Subcutaneous abdominal adipose tissue (tissue), 5 donors: ENCODE results near the gene PHYH.
"Not testable (repeated sequence)": the region's sequence is repeated elsewhere in the genome, so short reads cannot be mapped to it uniquely, and the experiment has no call there.

Source experiments
- H3K27ac ChIP-seq: one replicate; pipeline ENCODE4 v1.7.0; 2013; ENCODE audit warnings: low read depth, mild to moderate bottlenecking, inconsistent platforms, low read length, moderate library complexity
- H3K27me3 ChIP-seq, 5 donors: one replicate each; pipeline ENCODE4 v1.7.0; 2013; ENCODE audit warnings: low read length in 5 of 5, inconsistent platforms in 1 of 5; ENCODE audit not compliant: control insufficient read depth in 5 of 5, insufficient read depth in 4 of 5
- H3K36me3 ChIP-seq, 5 donors: one replicate each; pipeline ENCODE4 v1.7.0; 2013; ENCODE audit warnings: low read length in 5 of 5; ENCODE audit not compliant: control insufficient read depth in 5 of 5, insufficient read depth in 5 of 5
- H3K4me1 ChIP-seq, 5 donors: one replicate each; pipeline ENCODE4 v1.7.0; 2013; ENCODE audit warnings: low read length in 5 of 5, mild to moderate bottlenecking in 3 of 5, moderate library complexity in 1 of 5; ENCODE audit not compliant: control insufficient read depth in 5 of 5, insufficient read depth in 5 of 5
- H3K4me3 ChIP-seq, 5 donors: one replicate each; pipeline ENCODE4 v1.7.0; 2013; ENCODE audit warnings: low read length in 5 of 5, low read depth in 1 of 5
- H3K9ac ChIP-seq, 5 donors: one replicate each; pipeline ENCODE4 v1.7.0; 2013; ENCODE audit warnings: low read length in 5 of 5, mild to moderate bottlenecking in 4 of 5, moderate library complexity in 3 of 5
- H3K9me3 ChIP-seq, 5 donors: one replicate each; pipeline ENCODE4 v1.7.0; 2013; ENCODE audit warnings: low read length in 5 of 5; ENCODE audit not compliant: control insufficient read depth in 5 of 5
- donor health status: healthy.
- donor health status: healthy.
- donor health status: healthy.
- donor health status: healthy.
- donor health status: healthy.

Gene PHYH

DNA sequence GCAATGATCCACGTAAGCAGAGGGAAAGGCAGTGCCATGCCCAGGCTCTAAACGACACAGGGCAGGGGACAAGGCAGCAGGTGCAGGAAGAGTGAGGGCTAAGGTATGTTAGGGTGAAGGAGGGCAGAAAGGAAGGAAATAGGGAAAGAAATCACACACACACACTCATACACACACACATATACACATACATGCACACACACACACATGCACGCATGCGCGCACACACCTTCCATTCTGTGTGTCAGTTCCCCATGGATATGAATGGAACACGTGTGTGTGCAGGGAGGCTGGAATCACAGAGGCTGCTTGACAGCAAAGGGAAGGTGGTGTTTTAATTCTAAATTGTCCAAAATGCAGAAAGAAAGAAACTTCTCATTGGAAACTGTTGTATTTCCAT is 6.2 kb upstream of the PHYH start:
- Histone ChIP-seq H3K9me3 (no peaks in the 10 kb centered on the region), H3K27me3 (peaks cover 0 to 3% (median 0%) of the 10 kb centered on the region in 5 donors), H3K9ac (no peak overlapping the region), H3K4me1 (peaks cover 0 to 14% (median 6%) of the 10 kb centered on the region in 5 donors), H3K36me3 (peaks cover 0 to 2% (median 0%) of the 10 kb centered on the region in 5 donors), H3K27ac (no peak overlapping the region), H3K4me3 (no peak overlapping the region)

DNA sequence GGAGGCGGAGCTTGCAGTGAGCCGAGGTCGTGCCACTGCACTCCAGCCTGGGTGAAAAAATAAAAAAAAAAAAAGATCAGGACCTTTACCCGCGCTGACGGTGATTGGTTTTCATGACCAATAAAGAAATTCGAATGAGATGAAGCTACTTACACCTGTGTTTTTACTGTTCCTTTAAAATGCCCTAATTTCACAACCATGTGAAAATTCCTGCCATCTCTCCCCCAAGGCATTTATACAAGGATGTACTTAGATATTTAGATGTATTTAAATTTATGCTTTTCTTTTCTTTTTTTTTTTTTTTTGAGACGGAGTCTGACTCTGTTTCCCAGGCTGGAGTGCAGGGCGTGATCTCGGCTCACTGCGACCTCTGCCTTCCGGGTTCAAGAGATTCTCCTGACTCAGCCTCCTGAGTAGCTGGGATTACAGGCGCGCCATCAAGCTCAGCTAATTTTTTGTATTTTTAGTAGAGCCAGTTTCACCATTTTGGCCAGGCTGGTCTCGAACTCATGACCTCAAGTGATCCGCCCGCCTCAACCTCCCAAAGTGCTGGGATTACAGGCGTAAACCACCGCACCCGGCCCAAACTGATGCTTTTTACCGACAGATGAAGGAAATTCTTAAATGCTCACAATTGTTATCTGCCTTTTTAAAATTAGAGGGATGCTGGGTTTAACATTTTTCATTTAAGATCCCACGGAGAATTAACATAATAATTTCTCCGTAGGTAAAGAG is 3.1 kb upstream of the PHYH start:
- Histone ChIP-seq H3K27ac (peak overlapping the region; percentile 96), H3K27me3 (no peaks in the 10 kb centered on the region), H3K36me3 (peaks cover 0 to 2% (median 0%) of the 10 kb centered on the region in 5 donors), H3K9ac (no peak overlapping the region), H3K4me1 (peaks cover 0 to 31% (median 15%) of the 10 kb centered on the region in 5 donors), H3K9me3 (no peaks in the 10 kb centered on the region), H3K4me3 (peak overlapping the region in 4 of 5 donors; percentile 69 to 78 (median 74))

DNA sequence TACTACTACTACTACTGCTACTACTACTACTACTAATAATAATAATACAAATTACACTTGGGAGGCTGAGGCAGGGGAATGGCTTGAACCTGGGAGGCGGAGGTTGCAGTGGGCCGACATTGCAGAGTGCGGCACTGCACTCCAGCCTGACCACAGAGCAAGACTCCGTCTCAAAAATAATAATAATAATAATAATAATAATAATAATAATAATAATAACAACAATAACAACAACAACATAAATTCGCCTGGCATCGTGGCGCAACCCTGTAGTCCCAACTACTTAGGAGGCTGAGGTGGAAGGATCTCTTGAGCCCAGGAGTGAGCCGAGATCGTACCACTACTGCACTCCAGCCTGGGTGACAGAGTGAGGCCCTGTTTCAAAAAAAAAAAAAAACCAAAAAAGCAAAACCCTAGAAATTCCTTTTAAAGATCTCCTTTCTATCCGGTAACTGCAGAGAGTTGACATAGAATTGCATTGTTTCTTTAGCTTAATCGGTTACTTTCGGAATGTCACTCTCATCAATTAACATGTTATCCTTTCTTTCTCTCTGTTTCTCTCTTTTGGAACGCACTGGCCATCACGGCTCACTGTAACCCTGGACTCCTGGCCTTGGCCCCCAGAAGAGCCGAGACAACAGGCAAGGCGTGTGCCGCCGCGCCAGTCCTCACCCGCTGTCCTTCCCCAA is 972 bp downstream of the PHYH start:
- H3K9ac ChIP-seq = peak overlapping the region; percentile 84 to 97 (median 89)
- H3K27me3 ChIP-seq = no peaks in the 10 kb centered on the region
- no peaks in the 10 kb centered on the region for H3K9me3 ChIP-seq
- peak overlapping the region; percentile 68 to 82 (median 78) for H3K4me3 ChIP-seq
- peaks cover 0 to 31% (median 15%) of the 10 kb centered on the region in 5 donors for H3K4me1 ChIP-seq
- H3K36me3 ChIP-seq = peaks cover 6 to 17% (median 15%) of the 10 kb centered on the region in 5 donors
- H3K27ac ChIP-seq = peak overlapping the region; percentile 99

DNA sequence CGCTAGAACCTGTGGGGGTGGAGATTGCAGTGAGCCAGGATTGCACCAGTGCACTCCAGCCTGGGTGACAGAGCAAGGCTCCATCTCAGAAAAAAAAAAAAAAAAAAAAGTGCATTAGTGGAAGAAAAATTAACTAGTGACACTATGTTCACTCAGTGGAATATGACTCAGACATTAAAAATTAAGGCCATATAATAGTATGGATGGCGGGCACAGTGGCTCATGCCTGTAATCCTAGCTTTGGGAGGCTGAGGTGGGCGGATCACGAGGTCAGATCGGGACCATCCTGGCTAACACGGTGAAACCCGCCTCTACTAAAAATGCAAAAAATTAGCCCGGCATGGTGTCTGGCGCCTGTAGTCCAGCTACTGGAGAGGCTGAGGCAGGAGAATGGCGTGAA is 3.4 kb downstream of the PHYH start:
- Histone ChIP-seq H3K4me3 (no peak overlapping the region), H3K4me1 (peaks cover 0 to 21% (median 12%) of the 10 kb centered on the region in 5 donors), H3K27ac (no peak overlapping the region), H3K9me3 (no peaks in the 10 kb centered on the region), H3K9ac (no peak overlapping the region), H3K36me3 (peaks cover 12 to 36% (median 32%) of the 10 kb centered on the region in 5 donors), H3K27me3 (no peaks in the 10 kb centered on the region)

DNA sequence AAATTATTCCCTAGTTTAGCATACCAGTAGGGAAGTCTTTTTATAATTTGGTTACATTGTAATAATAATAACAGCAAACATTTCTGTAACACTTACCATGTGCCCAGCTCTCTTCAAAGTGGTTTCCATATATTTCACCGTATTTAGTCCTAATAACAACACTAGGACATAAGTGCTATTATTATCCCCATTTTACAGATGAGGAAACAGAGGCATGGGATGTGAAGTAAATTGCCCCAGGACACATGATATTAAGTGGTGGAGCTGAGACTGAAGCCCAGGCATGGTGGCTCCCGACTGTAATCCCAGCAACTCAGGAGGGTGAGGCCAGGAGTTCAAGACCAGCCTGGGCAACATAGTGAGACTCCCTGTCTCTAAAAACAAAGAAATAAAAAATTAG is 5.1 kb downstream of the PHYH start:
- Histone ChIP-seq H3K9me3 (no peaks in the 10 kb centered on the region), H3K27me3 (no peaks in the 10 kb centered on the region), H3K9ac (no peak overlapping the region), H3K4me3 (no peak overlapping the region), H3K27ac (no peak overlapping the region), H3K36me3 (peaks cover 16 to 50% (median 42%) of the 10 kb centered on the region in 5 donors), H3K4me1 (peaks cover 0 to 10% (median 5%) of the 10 kb centered on the region in 5 donors)

DNA sequence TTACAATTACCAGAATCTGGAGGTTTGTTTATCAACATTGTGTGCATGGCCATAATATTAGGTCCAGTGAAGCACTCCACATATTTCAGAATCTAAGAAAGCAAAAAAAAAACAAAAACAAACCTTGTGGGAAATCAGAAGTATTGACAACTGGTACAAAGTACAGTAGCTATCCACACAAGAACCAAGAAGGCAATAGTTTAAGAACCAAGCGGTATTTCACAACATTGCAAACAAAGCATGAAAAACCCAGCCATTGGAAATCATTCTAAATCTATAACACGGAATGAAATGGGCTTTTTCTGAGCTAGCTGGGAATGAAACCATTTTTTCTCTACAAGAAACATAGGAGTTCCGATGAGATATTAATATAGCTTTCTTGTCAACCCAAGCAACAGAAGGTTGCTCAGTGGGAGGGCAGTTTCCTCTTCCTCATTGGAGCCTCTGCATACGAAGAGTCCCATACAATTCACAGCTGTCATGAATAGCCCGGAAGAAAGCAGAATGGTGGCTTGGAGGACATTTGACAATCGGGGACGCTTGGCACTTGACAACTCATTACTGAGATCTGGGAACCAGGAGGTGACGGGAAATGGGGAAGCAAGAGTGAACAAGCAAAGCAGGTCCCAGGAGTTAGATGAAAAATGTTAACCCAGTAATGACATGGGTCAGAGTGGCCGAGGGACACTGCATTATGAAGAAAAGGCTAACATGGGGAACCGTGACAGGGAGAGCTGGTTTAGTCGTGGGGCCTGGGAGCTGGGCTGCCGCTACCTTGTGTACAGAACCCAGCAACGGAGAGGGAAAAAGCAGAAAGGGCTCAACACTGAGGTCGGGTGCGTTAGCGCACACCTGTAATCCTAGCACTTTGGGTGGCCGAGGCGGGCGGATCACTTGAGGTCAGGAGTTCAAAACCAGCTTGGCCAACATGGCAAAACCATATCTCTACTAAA is 7.8 kb downstream of the PHYH start:
- Histone ChIP-seq H3K27ac (no peak overlapping the region), H3K4me3 (no peak overlapping the region)

DNA sequence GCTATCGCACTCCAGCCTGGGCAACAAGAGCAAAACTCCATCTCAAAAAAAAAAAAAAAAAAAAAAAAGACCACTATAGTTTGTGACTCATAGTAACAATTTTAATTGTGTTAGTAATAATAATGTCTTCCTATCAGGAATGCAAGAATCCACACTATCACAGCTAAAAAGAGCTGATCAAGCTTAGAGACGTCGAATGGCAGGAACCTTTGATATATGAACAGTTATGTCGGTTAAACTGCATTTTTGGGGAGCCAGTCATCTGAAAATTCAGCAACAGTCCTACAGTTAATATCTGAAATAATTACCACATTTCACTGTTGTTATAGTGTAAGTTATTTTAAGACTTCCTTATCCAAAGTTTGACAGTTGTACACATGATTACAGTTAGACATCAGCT is 8.8 kb downstream of the PHYH start:
- Histone ChIP-seq H3K9me3 (no peaks in the 10 kb centered on the region), H3K4me3 (no peak overlapping the region), H3K27ac (no peak overlapping the region), H3K36me3 (peaks cover 21 to 81% (median 60%) of the 10 kb centered on the region in 5 donors), H3K4me1 (no peaks in the 10 kb centered on the region), H3K27me3 (no peaks in the 10 kb centered on the region), H3K9ac (no peak overlapping the region)

More for the DNA sequence above, 7.8 kb downstream of the PHYH start:
- Histone ChIP-seq H3K9me3 (no peaks in the 10 kb centered on the region), H3K36me3 (peaks cover 18 to 71% (median 57%) of the 10 kb centered on the region in 5 donors), H3K27me3 (no peaks in the 10 kb centered on the region), H3K4me1 (no peaks in the 10 kb centered on the region), H3K9ac (no peak overlapping the region)

DNA sequence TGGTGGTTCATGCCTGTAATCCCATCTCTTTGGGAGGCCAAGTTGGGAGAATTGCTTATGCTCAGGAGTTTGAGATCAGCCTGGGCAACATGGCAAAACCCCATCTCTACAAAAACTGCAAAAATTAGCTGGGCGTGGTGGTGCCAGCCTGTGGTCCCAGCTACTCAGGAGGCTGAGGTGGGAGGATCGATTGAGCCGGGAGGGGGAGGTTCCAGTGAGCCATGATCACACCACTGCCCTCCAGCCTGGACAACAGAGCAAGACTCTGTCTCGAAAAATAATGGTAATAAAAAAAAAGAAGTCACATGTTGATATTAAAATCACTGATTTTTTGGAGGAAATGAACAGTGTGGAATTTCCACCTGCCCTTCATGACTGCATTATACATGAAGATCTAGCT is 15.8 kb downstream of the PHYH start:
- H3K9me3 ChIP-seq = no peaks in the 10 kb centered on the region
- peaks cover 23 to 91% (median 66%) of the 10 kb centered on the region in 5 donors for H3K36me3 ChIP-seq
- H3K27me3 ChIP-seq = no peaks in the 10 kb centered on the region
- H3K27ac ChIP-seq = no peak overlapping the region
- no peaks in the 10 kb centered on the region for H3K4me1 ChIP-seq
- no peak overlapping the region for H3K9ac ChIP-seq
- no peak overlapping the region for H3K4me3 ChIP-seq

DNA sequence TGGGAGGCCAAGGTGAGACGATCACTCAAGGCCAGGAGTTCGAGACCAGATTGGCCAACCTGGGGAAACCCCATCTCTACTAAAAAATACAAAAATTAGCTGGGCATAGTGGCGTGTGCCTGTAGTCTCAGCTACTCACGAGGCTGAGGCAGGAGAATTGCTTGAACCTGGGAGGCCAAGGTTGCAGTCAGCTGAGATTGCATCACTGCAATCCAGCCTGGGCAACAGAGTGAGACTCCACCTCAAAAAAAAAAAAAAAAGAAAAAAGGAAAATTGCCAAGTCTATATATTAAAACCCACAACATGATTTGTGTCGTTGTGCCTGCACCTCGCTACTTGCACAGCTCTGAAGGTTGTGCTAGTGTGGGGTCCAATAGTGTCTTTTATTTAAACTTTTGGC is 17.5 kb downstream of the PHYH start:
- H3K27me3 ChIP-seq, H3K4me3 ChIP-seq, H3K4me1 ChIP-seq, H3K9me3 ChIP-seq, H3K27ac ChIP-seq, H3K9ac ChIP-seq: not testable (repeated sequence)
- H3K36me3 ChIP-seq = peaks cover 28 to 92% (median 60%) of the 10 kb centered on the region in 5 donors
